KMS-11 (cell line): ENCODE measurements around the gene GRM5.

Experiments used
- H2AFZ ChIP-seq: fragments of 200-600 bp; sonication (generic); 2 replicates; pipeline ENCODE4 v1.6.1; 2016; ENCODE audit warnings: antibody characterized with exemption, mixed run types, low read depth
- H3K27ac ChIP-seq: fragments of 200-600 bp; sonication (generic); 2 replicates; pipeline ENCODE4 v1.6.1; 2016; ENCODE audit warnings: mild to moderate bottlenecking, mixed run types
- H3K27me3 ChIP-seq: fragments of 200-600 bp; sonication (generic); 2 replicates; pipeline ENCODE4 v1.6.1; 2017; ENCODE audit warnings: mild to moderate bottlenecking, low read depth, mixed run types, moderate library complexity; ENCODE audit not compliant: insufficient read depth
- H3K36me3 ChIP-seq: fragments of 200-600 bp; sonication (generic); 2 replicates; pipeline ENCODE4 v1.6.1; 2017; ENCODE audit warnings: mild to moderate bottlenecking, mixed run types; ENCODE audit not compliant: insufficient read depth
- H3K4me1 ChIP-seq: fragments of 200-600 bp; sonication (generic); 2 replicates; pipeline ENCODE4 v1.6.1; 2016; ENCODE audit warnings: mild to moderate bottlenecking, low read depth, mixed run types; ENCODE audit not compliant: poor library complexity, severe bottlenecking
- H3K4me2 ChIP-seq: fragments of 200-600 bp; sonication (generic); 2 replicates; pipeline ENCODE4 v1.7.0; 2016; ENCODE audit warnings: mild to moderate bottlenecking, mixed run types
- H3K4me3 ChIP-seq: fragments of 200-600 bp; sonication (generic); IDR thresholded peaks from 2 replicates; pipeline ENCODE4 v1.6.1; 2017; ENCODE audit warnings: low read depth, low read length, mixed read lengths; ENCODE audit not compliant: insufficient read depth
- H3K79me2 ChIP-seq: fragments of 200-600 bp; sonication (generic); 2 replicates; pipeline ENCODE4 v1.6.1; 2016; ENCODE audit warnings: low read depth, mixed run types; ENCODE audit not compliant: insufficient read depth
- H3K9ac ChIP-seq: fragments of 200-600 bp; sonication (generic); 2 replicates; pipeline ENCODE4 v1.6.1; 2016; ENCODE audit warnings: mild to moderate bottlenecking, mixed run types
- H4K20me1 ChIP-seq: fragments of 200-600 bp; sonication (generic); 2 replicates; pipeline ENCODE4 v1.6.1; 2016; ENCODE audit warnings: mild to moderate bottlenecking, mixed run types; ENCODE audit not compliant: insufficient read depth
- TF ChIP-seq, protein P1 (sequence below): fragments of 200-600 bp; sonication (generic); conservative IDR thresholded peaks from 2 replicates; pipeline ENCODE4 v1.6.1; 2017; ENCODE audit warnings: low read depth, mild to moderate bottlenecking, antibody characterized with exemption, low read length, moderate library complexity, mixed read lengths

Gene GRM5

GRCh38 chr11:88596786-88597185 lies 469.0 kb downstream of the GRM5 start:
- H4K20me1 ChIP-seq: no peaks in the 10 kb centered on the region
- no peaks in the 10 kb centered on the region for H3K36me3 ChIP-seq
- H3K27me3 ChIP-seq: no peaks in the 10 kb centered on the region
- H3K9ac ChIP-seq: no peak overlapping the region
- no peak overlapping the region for H3K27ac ChIP-seq
- H3K79me2 ChIP-seq: no peaks in the 10 kb centered on the region
- TF ChIP-seq, protein P1, sequence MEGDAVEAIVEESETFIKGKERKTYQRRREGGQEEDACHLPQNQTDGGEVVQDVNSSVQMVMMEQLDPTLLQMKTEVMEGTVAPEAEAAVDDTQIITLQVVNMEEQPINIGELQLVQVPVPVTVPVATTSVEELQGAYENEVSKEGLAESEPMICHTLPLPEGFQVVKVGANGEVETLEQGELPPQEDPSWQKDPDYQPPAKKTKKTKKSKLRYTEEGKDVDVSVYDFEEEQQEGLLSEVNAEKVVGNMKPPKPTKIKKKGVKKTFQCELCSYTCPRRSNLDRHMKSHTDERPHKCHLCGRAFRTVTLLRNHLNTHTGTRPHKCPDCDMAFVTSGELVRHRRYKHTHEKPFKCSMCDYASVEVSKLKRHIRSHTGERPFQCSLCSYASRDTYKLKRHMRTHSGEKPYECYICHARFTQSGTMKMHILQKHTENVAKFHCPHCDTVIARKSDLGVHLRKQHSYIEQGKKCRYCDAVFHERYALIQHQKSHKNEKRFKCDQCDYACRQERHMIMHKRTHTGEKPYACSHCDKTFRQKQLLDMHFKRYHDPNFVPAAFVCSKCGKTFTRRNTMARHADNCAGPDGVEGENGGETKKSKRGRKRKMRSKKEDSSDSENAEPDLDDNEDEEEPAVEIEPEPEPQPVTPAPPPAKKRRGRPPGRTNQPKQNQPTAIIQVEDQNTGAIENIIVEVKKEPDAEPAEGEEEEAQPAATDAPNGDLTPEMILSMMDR: no peak
- H2AFZ ChIP-seq: no peak overlapping the region
- no peaks in the 10 kb centered on the region for H3K4me1 ChIP-seq
- no peak overlapping the region for H3K4me2 ChIP-seq
- no peak overlapping the region for H3K4me3 ChIP-seq

DNA sequence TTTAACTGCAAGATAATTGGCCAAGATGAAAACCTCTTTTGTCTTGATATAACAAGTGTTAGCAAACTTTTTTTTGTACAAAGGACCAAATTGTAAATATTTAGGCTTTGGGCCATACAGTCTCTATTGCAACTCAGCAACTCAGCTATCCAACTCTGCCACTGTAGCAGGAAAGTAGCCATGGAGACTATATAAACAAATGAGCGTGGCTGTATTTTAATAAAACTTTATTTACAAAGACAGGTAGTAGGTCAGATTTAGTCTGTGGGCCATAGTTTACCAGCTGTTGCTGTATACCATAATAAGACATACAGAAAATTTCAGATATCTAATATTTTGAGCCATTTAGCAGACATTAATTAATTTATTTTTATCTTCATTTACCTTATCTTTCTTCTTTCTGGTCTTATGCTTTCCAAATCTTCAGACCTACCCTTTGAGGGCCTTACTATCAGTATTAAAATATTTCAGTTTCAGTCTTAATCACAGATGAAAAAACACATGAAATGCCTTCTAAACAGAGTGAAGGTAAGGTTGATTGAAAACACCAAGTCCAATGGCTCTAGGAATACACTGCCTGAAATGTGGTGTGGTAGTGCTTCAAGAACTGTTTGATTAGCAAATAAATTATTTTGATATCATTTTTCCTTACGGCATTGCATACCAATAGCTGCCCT lies 471.4 kb downstream of the GRM5 start:
- H4K20me1 ChIP-seq: no peaks in the 10 kb centered on the region
- no peaks in the 10 kb centered on the region for H3K27me3 ChIP-seq
- H2AFZ ChIP-seq: no peak overlapping the region
- no peak overlapping the region for H3K9ac ChIP-seq
- no peaks in the 10 kb centered on the region for H3K79me2 ChIP-seq
- TF ChIP-seq, protein P1: no peak
- H3K4me2 ChIP-seq: no peak overlapping the region
- no peaks in the 10 kb centered on the region for H3K4me1 ChIP-seq
- no peaks in the 10 kb centered on the region for H3K36me3 ChIP-seq
- H3K4me3 ChIP-seq: no peak overlapping the region
- no peak overlapping the region for H3K27ac ChIP-seq

DNA sequence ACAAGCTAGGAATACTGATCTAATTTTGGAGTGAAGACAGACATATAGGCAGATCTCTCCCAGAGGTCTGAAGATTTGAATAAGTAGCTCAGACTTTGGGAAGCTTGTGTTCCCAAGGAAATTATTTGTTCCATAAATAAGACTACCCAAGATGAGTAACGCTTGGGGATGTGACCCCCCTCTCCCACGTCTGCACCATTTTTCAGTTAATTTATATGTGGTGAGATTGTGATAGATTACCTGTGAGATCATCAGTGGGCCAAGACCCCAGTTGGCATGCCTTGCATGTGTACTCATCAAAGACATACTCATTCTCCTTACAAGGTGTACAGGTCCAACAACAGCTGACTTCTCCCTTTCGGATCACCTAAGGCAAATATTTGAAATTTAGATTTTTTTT lies 475.4 kb downstream of the GRM5 start:
- no peak overlapping the region for H3K4me3 ChIP-seq
- no peak overlapping the region for H2AFZ ChIP-seq
- H3K79me2 ChIP-seq: no peaks in the 10 kb centered on the region
- no peak overlapping the region for H3K4me2 ChIP-seq
- H3K4me1 ChIP-seq: no peaks in the 10 kb centered on the region
- H3K27ac ChIP-seq: no peak overlapping the region
- TF ChIP-seq, protein P1: no peak
- H3K27me3 ChIP-seq: no peaks in the 10 kb centered on the region
- no peak overlapping the region for H3K9ac ChIP-seq
- no peaks in the 10 kb centered on the region for H4K20me1 ChIP-seq
- H3K36me3 ChIP-seq: no peaks in the 10 kb centered on the region

GRCh38 chr11:88583251-88583650 lies 482.5 kb downstream of the GRM5 start:
- Histone ChIP-seq H3K4me3 (no peak overlapping the region), H3K27me3 (no peaks in the 10 kb centered on the region), H2AFZ (no peak overlapping the region), H3K4me1 (no peaks in the 10 kb centered on the region), H3K36me3 (no peaks in the 10 kb centered on the region), H4K20me1 (no peaks in the 10 kb centered on the region), H3K9ac (no peak overlapping the region), H3K79me2 (no peaks in the 10 kb centered on the region), H3K4me2 (no peak overlapping the region), H3K27ac (no peak overlapping the region)
- TF ChIP-seq, protein P1: no peak
